ENCODE results near the gene TBC1D2. TPM values are rescaled to one million over a fixed set of nuclear protein-coding genes. Genes with fewer than 3 reads are reported as not detected.

Gene TBC1D2
- total and polyA plus RNA-seq, 4 donors = 2.8 to 5.1 (median 3.7) TPM

DNA sequence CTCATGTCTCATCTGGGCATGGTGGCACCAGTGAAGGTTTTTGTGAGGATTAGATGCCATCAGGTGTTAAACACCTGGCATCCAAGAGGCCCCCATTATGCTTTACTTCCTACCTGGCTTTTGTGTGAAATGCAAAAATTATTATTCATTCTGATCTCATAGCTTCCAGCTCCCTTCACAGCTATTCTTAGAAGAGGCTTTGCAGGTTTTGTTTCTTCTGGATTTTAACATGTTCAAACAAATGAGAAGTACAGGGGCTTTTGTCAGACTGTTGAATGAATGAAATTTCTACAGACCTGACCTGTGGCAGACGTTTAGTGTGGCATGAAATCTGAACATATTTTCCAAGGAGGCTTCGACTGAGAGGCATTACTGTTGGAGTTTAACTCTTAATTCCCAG is 48.7 kb downstream of the TBC1D2 start:
- WGBS = 50% methylated on average over 2 of the region's 2 CpGs
- TF ChIP-seq HNF4A (conservative IDR thresholded peaks at IDR 0.05) = no peak
- no peak for TF ChIP-seq TAF1 (conservative IDR thresholded peaks at IDR 0.05)
- no peak for TF ChIP-seq GABPA (IDR thresholded peaks at IDR 0.05 in 1 of 2, conservative IDR thresholded peaks at IDR 0.05 in 1 of 2)
- no peak for TF ChIP-seq SP1 (IDR thresholded peaks at IDR 0.05)
- TF ChIP-seq JUND (IDR thresholded peaks at IDR 0.05) = no peak
- TF ChIP-seq FOXA1 (IDR thresholded peaks at IDR 0.05) = no peak
- TF ChIP-seq, protein P1, sequence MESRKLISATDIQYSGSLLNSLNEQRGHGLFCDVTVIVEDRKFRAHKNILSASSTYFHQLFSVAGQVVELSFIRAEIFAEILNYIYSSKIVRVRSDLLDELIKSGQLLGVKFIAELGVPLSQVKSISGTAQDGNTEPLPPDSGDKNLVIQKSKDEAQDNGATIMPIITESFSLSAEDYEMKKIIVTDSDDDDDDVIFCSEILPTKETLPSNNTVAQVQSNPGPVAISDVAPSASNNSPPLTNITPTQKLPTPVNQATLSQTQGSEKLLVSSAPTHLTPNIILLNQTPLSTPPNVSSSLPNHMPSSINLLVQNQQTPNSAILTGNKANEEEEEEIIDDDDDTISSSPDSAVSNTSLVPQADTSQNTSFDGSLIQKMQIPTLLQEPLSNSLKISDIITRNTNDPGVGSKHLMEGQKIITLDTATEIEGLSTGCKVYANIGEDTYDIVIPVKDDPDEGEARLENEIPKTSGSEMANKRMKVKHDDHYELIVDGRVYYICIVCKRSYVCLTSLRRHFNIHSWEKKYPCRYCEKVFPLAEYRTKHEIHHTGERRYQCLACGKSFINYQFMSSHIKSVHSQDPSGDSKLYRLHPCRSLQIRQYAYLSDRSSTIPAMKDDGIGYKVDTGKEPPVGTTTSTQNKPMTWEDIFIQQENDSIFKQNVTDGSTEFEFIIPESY (IDR thresholded peaks at IDR 0.05) = no peak
- TF ChIP-seq, protein P2, sequence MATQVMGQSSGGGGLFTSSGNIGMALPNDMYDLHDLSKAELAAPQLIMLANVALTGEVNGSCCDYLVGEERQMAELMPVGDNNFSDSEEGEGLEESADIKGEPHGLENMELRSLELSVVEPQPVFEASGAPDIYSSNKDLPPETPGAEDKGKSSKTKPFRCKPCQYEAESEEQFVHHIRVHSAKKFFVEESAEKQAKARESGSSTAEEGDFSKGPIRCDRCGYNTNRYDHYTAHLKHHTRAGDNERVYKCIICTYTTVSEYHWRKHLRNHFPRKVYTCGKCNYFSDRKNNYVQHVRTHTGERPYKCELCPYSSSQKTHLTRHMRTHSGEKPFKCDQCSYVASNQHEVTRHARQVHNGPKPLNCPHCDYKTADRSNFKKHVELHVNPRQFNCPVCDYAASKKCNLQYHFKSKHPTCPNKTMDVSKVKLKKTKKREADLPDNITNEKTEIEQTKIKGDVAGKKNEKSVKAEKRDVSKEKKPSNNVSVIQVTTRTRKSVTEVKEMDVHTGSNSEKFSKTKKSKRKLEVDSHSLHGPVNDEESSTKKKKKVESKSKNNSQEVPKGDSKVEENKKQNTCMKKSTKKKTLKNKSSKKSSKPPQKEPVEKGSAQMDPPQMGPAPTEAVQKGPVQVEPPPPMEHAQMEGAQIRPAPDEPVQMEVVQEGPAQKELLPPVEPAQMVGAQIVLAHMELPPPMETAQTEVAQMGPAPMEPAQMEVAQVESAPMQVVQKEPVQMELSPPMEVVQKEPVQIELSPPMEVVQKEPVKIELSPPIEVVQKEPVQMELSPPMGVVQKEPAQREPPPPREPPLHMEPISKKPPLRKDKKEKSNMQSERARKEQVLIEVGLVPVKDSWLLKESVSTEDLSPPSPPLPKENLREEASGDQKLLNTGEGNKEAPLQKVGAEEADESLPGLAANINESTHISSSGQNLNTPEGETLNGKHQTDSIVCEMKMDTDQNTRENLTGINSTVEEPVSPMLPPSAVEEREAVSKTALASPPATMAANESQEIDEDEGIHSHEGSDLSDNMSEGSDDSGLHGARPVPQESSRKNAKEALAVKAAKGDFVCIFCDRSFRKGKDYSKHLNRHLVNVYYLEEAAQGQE (IDR thresholded peaks at IDR 0.05) = no peak
- TF ChIP-seq, protein P3, sequence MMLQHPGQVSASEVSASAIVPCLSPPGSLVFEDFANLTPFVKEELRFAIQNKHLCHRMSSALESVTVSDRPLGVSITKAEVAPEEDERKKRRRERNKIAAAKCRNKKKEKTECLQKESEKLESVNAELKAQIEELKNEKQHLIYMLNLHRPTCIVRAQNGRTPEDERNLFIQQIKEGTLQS (IDR thresholded peaks at IDR 0.05) = no peak
- Histone ChIP-seq H3K36me3 (ENCODE audit: control insufficient read depth in 4 of 4, insufficient read depth in 3 of 4, low read depth in 1 of 4, low read length in 3 of 4) (peaks cover 0 to 6% (median 1%) of the 10 kb centered on the region in 4 donors), H3K4me1 (ENCODE audit: control insufficient read depth in 4 of 4, insufficient read depth in 4 of 4, low read length in 3 of 4) (peaks cover 0 to 29% (median 21%) of the 10 kb centered on the region in 4 donors), H3K9me3 (ENCODE audit: control insufficient read depth in 4 of 4, low read length in 3 of 4) (no peaks in the 10 kb centered on the region), H3K4me3 (ENCODE audit: low read depth in 1 of 3, low read length in 3 of 3) (no peak overlapping the region), H3K9ac (ENCODE audit: low read depth in 1 of 2, low read length in 2 of 2) (no peak overlapping the region), H3K27me3 (ENCODE audit: control insufficient read depth in 4 of 4, insufficient read depth in 4 of 4, low read length in 3 of 4) (no peaks in the 10 kb centered on the region), H3K27ac (ENCODE audit: low read depth in 1 of 2, low read length in 2 of 2) (no peak overlapping the region)
- no peak for DNase-seq (ENCODE audit: low spot score)

DNA sequence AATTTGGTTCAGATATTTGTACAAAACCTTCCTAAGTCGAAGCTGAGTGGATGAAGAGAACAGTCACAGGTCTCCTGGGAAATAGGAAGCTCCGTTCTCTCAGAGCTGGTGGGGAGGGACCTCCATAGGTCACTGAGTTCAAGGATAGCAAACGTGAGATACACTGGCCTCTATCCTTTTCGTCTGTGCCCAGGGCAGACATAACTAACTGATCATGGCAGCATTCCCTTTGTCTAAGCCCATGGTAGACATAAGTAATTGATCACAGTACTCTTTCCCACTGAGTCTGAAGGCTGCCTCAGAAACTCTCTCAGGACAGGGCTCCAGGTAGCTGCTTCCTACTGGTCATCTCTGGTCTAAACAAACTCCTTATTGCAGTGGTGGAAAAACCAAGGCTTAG is 50.8 kb downstream of the TBC1D2 start:
- TF ChIP-seq GABPA (IDR thresholded peaks at IDR 0.05 in 1 of 2, conservative IDR thresholded peaks at IDR 0.05 in 1 of 2) (no peak), HNF4G (IDR thresholded peaks at IDR 0.05) (no peak), HNF4A (conservative IDR thresholded peaks at IDR 0.05) (no peak), SP1 (IDR thresholded peaks at IDR 0.05) (no peak), JUND (IDR thresholded peaks at IDR 0.05) (no peak), RXRA (IDR thresholded peaks at IDR 0.05) (no peak)
- TF ChIP-seq, protein P1 (IDR thresholded peaks at IDR 0.05) = no peak
- TF ChIP-seq, protein P3 (IDR thresholded peaks at IDR 0.05) = no peak
- H3K9me3 ChIP-seq (ENCODE audit: control insufficient read depth in 4 of 4, low read length in 3 of 4) = no peaks in the 10 kb centered on the region
- no peak for DNase-seq (ENCODE audit: low spot score)
- H3K27me3 ChIP-seq (ENCODE audit: control insufficient read depth in 4 of 4, insufficient read depth in 4 of 4, low read length in 3 of 4) = no peaks in the 10 kb centered on the region
- peaks cover 0 to 14% (median 7%) of the 10 kb centered on the region in 4 donors for H3K4me1 ChIP-seq (ENCODE audit: control insufficient read depth in 4 of 4, insufficient read depth in 4 of 4, low read length in 3 of 4)
- WGBS = 66% methylated on average over 4 of the region's 4 CpGs
- H3K9ac ChIP-seq (ENCODE audit: low read depth in 1 of 2, low read length in 2 of 2) = no peak overlapping the region
- H3K27ac ChIP-seq (ENCODE audit: low read depth in 1 of 2, low read length in 2 of 2) = no peak overlapping the region
- peaks cover 0 to 7% (median 4%) of the 10 kb centered on the region in 4 donors for H3K36me3 ChIP-seq (ENCODE audit: control insufficient read depth in 4 of 4, insufficient read depth in 3 of 4, low read depth in 1 of 4, low read length in 3 of 4)
- no peak overlapping the region for H3K4me3 ChIP-seq (ENCODE audit: low read depth in 1 of 3, low read length in 3 of 3)

Data from liver (tissue), 9 donors.